ENCODE data around the gene RCCD1. TPM values are rescaled to one million over a fixed set of nuclear protein-coding genes. Genes with fewer than 3 reads are reported as not detected.

The RCCD1 gene
- total RNA-seq, 1 experiment from 2014 or later = 22.8 TPM

GRCh38 chr15:90991587-90992285, 37.1 kb downstream of the RCCD1 start:
- H3K23ac ChIP-seq (ENCODE audit: insufficient read length, low read depth, low read length) = no peak overlapping the region
- DNase-seq = no peak
- no peaks in the 10 kb centered on the region for H4K20me1 ChIP-seq (ENCODE audit: control insufficient read depth, insufficient read depth, insufficient read length)
- H2AFZ ChIP-seq (ENCODE audit: low read length) = no peak overlapping the region
- H2AK5ac ChIP-seq (ENCODE audit: insufficient read length, low read length) = no peak overlapping the region
- no peak overlapping the region for H3K9ac ChIP-seq (ENCODE audit: extremely low read depth, insufficient read length, low read length)
- H2BK12ac ChIP-seq (ENCODE audit: insufficient read length, low read depth, low read length) = no peak overlapping the region
- H3K79me1 ChIP-seq (ENCODE audit: insufficient read depth, low read depth, low read length, poor library complexity, severe bottlenecking) = peaks cover 11% of the 10 kb centered on the region
- H3T11ph ChIP-seq (ENCODE audit: low read length) = no peak overlapping the region
- H3K4me1 ChIP-seq (ENCODE audit: insufficient read depth, low read length) = no peaks in the 10 kb centered on the region
- H3K23me2 ChIP-seq (ENCODE audit: insufficient read length, low read depth, low read length, poor library complexity, severe bottlenecking) = peaks cover 3% of the 10 kb centered on the region
- no peak overlapping the region for H4K8ac ChIP-seq (replicated peaks; ENCODE audit: insufficient read length, low read depth, low read length)
- Mint-ChIP-seq H3K4me1 (peaks cover 29 to 39% of the 10 kb centered on the region in 2 experiments), H3K36me3 (ENCODE audit: insufficient read depth in 1 of 3, low read depth in 3 of 3) (peaks cover 2 to 7% (median 5%) of the 10 kb centered on the region in 3 experiments; a peak in 5 of 7 replicates), H3K4me3 (peak overlapping the region in 1 of 2 experiments; percentile 21; a peak in 3 of 5 replicates), H3K27me3 (ENCODE audit: low read depth) (peaks cover 3% of the 10 kb centered on the region; the same call in 1 of the 2 replicates), H3K27ac (peak overlapping the region; percentile 14 to 52 (median 38); a peak in 6 of 7 replicates), H3K9me3 (peaks cover 0 to 2% of the 10 kb centered on the region in 2 experiments; a peak in 2 of 5 replicates)
- no peak overlapping the region for H3K18ac ChIP-seq (ENCODE audit: insufficient read length, low read depth, low read length)
- H2BK120ac ChIP-seq (ENCODE audit: low read depth, low read length, poor library complexity, severe bottlenecking) = no peak overlapping the region
- H3K14ac ChIP-seq (ENCODE audit: insufficient read depth, low read length) = no peak overlapping the region
- H3K4me2 ChIP-seq (ENCODE audit: insufficient read depth, insufficient read length, low read length) = no peak overlapping the region
- H4K5ac ChIP-seq (ENCODE audit: insufficient read length, low read depth, low read length) = no peak overlapping the region
- no peak overlapping the region for H3K27ac ChIP-seq (ENCODE audit: insufficient read length, low read depth, low read length)
- no peak overlapping the region for H4K91ac ChIP-seq (ENCODE audit: insufficient read length, low read depth, low read length)
- TF ChIP-seq CTCF (conservative IDR thresholded peaks at IDR 0.05) = no peak
- no peak overlapping the region for H2BK20ac ChIP-seq (ENCODE audit: low read depth, low read length, poor library complexity, severe bottlenecking)
- H3K27me3 ChIP-seq (ENCODE audit: insufficient read depth, low read length) = no peaks in the 10 kb centered on the region
- no peak overlapping the region for H2BK5ac ChIP-seq (ENCODE audit: insufficient read length, low read length)
- H3K4ac ChIP-seq (ENCODE audit: low read depth, low read length) = no peak overlapping the region
- no CpG with 5 or more reads among the region's 6 CpGs for WGBS (ENCODE audit: extremely low coverage, insufficient read length, low lambda C conversion rate)
- no peak overlapping the region for H3K56ac ChIP-seq (ENCODE audit: insufficient read length, low read depth, low read length)
- H3K9me3 ChIP-seq (ENCODE audit: control insufficient read depth, low read depth, low read length) = no peaks in the 10 kb centered on the region
- H2BK15ac ChIP-seq (ENCODE audit: low read depth, low read length) = no peak overlapping the region
- H3K79me2 ChIP-seq (ENCODE audit: insufficient read depth, low read length) = peaks cover 50% of the 10 kb centered on the region

Measured in H9 (cell line).